GM19372 (cell line): ENCODE measurements around the gene CAMK2N1.
"Not testable (repeated sequence)": the region's sequence is repeated elsewhere in the genome, so short reads cannot be mapped to it uniquely, and the experiment has no call there.

Source experiments
- ATAC-seq: cut with Tn5 transposase; IDR thresholded peaks from one replicate; pipeline ENCODE4 v1.9.1; 2021; ENCODE audit warnings: mild to moderate bottlenecking, low read depth, moderate library complexity; ENCODE audit not compliant: unreplicated experiment

The CAMK2N1 gene

DNA sequence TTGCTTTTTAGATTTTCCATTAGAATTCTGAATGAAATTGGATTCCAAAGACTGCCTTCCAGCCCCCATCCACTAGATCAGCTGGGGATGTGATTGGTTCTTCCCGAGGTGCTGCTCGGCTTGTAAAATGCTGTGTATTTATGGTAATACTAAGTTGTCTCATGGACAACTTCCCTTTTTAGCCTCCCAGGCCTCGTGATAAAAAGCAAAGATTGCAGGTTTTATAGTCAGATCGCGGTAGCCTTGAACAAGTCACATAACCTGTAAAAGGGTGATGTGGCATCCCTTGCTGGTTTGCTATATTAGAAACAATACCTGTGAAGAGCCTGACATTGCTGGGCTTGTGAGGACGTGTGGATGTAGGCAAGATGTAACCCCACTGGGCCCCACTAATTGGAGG, 11.5 kb upstream of the CAMK2N1 start:
- ATAC-seq: no peak

DNA sequence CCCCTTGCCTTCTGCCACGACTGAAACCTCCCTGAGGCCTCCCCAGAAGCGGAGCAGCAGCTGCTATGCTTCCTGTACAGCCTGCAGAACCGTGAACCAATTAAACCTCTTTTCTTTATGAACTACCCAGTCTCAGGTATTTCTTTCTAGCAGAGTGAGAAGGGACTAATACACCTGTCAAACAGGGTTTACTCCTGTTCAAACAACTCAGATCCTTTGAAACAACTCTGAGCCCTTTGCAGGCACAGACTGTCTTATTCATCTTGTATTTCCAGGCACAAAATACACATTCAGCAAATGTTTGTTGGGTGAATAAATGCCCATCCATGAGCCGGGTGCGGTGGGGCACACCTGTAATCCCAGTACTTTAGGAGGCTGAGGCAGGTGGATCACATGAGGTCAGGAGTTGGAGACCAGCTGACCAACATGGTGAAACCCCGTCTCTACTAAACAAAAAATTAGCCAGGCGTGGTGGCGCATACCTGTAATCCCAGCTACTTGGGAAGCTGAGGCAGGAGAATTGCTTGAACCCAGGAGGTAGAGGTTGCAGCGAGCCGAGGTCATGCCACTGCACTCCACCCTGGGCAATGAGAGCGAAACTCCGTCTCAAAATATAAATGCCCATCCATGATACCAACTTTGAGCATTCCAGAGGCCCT, 10.8 kb upstream of the CAMK2N1 start:
- not testable (repeated sequence) for ATAC-seq

DNA sequence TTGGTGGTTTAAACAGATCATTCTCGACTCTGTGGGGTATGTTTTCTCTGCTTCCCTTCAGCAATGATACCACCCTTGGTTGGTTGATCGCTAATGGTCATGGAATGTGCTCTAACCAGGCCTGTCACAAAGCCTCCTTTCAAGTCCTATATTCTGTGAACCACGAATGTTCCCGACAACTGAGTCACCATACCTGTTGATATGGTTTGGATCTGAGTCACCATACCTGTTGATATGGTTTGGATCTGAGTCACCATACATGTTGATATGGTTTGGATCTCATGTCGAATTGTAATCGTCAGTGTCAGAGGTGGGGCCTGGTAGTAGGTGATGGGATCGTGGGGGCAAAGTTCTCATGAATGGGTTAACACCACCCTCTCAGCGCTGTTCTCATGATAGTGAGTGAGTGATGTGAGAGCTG, 10.2 kb upstream of the CAMK2N1 start:
- no peak for ATAC-seq

DNA sequence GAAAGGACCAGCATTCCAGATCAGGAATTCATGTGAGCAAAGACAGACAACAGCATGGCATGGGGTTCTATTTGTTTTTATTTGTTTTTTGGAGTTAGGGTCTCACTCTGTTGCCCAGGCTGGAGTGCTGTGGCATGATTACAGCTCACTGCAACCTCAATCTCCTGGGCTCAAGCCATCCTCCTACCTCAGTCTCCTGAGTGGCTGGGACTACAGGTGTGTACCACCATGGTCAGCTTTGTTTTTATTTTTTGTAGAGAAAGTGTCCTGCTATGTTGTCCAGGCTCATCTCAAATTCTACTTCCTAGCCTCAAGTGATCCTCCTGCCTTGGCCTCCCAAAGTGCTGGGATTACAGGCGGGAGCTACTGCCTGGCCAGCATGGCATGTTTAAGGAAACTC, 9.7 kb upstream of the CAMK2N1 start:
- ATAC-seq: no peak

DNA sequence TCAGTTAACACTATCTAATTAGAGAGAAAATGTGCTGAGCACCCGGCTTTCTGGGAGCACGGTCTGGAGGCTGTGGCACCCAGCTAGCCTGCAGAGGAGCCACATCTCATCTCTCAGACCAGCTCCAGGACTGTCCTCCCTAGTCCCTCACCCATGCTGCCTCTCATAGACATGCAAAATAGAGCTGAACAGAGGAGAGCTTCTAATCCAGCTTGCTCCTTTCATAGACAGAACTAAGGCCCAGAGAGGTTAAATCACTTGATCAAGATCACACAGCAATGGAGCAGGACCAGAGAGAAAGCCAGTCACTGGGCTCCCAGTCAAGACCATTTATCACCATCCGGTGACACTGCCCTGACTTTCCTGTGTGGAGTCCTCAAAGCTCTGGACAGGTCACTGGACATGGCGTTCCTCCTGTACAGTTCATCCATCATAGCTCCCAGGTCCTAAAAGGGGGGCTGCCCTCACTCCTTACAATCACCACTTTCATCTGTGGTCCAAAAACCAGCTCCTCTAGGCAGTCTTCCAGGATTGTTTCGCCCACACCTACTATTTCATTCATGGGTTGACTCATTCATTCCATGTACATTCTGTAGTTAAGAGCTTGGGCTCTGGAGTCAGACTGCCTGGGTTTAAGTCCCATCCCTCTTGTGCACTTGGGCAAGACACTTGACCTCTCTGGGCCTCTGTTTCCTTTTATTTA, 8.8 kb upstream of the CAMK2N1 start:
- no peak for ATAC-seq

DNA sequence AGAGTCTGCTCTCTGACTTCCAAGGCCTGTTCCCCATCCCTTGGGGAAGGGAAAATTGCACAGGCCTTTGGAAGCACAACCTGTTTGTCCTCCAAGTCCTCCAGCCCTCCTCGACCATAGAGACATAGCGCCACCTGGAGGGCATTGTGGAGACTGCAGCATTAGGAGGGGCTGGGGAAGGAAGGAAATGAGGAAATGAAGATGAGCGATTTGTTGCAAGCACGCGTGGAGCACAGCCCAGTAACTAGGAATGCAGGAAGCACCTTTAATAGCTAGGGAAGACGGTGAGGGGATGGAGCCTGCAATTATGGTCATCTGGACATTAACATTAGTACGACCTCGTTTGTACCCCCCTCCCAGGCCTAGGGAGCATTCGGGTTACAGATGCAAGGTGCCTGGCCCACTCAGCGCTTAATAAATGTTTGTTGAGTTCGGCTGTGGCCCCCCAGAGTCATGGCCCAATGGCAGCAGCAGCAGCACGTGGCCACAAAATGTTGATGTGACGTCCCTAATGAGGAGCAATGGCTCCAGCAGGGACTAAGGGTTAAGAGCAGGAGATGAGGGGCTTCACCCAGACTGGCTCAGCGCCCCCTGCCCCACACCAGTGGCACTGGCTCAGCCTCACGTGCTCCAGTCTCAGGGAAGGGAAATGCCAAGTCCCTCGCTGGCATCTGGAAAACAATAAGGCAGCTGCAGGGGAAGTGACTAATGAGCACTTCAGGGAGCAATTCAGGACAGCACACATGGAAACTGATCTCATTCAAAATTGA, 8.0 kb upstream of the CAMK2N1 start:
- no peak for ATAC-seq

DNA sequence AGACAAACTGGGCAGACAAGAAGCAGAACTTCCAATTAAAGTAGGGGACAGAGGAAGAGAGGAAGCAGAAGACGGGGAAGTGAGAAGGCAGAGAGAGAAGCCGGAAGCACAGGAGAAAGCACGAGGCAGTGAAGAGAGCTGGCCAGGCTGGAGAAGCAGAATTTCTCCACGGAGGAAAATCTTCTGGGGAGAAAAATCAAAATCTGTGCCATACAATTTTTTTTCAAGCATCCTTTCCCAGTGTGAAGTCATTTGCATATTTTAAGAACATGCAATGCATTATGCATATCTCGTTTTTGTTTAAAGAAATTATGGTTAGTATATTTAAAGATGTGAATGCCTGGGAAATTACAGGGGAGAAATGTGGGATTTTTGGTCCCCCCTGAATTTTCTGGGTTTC, 7.3 kb upstream of the CAMK2N1 start:
- no peak for ATAC-seq

DNA sequence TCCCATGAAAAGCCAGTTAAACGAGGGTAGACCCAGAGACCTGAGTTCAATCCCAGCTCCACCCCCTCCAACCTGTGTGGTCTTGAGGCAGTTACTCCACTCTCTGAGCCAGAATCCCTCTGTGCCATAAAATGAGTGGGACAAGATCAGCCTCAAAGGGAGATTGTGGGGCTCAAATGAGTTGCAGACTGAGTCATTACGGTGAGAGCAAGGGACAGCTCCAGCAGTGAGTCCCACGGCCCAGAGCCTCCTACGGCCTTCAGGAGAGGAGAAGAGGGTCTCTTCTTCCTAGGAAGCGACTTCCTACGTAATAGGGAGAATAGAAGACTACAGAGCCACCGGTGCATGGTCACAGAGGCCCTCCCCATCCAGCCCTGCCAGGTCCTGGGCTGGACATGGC, 6.7 kb upstream of the CAMK2N1 start:
- no peak for ATAC-seq

DNA sequence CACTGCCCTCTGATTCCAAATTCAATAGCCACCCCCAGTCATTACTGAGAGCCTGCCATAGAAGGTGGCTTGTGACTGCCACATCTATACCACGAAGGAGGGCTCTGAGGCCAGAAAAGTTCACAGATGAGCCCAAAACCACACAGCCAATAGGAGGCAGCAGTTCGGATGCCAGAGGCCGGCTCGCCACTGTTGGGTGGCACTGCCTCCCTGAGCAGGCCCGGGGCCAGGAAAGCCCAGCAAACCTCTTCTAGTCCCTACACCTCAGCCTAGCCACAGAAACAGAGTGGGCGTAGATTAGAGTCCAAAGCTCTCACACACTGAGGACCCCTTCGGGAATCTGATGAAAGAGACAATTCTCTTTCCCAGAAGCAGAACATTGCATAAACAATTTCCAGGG, 5.9 kb upstream of the CAMK2N1 start:
- no peak for ATAC-seq

DNA sequence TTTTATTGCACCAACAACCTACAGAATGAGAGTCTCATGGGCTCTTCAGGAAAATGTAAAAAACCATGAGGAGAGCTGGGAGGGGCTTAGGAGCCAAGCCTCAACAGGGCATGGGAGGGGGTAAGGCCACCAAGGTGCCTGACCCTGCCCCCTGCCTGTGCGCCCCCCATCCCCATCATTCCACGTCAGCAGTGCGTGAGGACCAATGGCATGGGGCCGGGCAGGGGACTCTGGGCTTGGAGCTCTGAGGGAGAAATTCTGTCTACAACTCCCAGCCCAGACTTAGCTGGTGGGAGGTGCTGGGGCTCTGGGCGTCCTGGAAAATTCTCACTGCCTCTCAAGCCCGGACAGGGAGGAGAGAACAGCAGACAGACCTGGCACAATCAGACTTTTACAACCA, 5.2 kb upstream of the CAMK2N1 start:
- ATAC-seq: no peak

DNA sequence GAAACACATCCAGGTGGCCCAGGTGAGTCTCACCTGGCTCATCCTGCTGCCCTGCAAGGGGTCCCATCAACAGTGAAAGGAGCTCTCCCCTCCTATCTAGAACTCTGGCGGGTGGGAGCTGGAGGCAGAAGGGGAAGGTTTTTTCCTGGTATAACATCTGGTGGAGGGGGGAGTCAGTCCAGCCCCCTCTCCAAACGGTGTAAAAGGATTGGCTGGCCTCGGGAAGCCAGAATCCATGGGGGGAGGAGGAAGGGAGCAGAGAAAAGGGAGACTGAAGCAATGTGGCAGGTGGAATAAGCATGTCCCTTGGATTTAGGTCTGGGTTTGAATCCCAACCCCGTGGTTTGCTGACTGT, 1.2 kb upstream of the CAMK2N1 start:
- ATAC-seq: no peak

DNA sequence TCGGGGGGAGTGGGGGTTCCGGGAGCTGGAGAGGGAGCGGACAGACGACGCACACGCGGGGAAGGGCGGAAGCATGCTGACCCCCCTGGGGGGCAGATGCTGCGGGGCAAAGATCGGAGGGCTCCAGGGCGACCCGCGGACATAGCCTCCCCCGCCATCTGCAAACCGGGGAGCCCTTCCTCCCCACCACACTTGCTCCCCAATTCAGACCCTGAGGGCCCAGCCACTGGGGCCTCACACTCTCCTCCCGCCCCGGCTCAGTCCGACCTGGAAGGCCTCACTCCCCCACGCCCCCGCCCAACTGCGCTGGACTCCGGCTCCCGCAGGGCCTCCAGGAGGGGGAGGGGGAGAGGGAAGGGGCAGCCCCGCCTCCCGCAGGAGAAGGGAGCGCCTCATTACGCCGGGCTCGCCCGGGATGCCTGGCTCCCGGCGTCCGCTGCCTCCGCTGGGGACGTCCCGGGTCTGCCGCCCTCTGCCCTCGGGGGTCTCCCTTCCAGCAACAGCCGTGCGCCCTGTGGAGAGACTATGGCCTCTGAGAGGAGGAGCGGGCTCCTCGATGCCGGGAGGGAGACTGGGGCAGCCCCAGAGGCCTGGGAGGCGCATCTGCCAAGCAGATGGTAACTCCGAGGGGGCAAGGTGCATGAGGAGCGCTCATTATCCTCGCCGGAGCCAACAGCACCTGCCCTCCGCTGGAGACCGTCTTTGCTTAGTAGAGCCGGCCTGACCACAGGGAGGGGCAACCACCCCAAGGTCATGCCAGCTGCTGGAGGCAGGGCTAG, 636 bp upstream of the CAMK2N1 start:
- ATAC-seq: no peak

DNA sequence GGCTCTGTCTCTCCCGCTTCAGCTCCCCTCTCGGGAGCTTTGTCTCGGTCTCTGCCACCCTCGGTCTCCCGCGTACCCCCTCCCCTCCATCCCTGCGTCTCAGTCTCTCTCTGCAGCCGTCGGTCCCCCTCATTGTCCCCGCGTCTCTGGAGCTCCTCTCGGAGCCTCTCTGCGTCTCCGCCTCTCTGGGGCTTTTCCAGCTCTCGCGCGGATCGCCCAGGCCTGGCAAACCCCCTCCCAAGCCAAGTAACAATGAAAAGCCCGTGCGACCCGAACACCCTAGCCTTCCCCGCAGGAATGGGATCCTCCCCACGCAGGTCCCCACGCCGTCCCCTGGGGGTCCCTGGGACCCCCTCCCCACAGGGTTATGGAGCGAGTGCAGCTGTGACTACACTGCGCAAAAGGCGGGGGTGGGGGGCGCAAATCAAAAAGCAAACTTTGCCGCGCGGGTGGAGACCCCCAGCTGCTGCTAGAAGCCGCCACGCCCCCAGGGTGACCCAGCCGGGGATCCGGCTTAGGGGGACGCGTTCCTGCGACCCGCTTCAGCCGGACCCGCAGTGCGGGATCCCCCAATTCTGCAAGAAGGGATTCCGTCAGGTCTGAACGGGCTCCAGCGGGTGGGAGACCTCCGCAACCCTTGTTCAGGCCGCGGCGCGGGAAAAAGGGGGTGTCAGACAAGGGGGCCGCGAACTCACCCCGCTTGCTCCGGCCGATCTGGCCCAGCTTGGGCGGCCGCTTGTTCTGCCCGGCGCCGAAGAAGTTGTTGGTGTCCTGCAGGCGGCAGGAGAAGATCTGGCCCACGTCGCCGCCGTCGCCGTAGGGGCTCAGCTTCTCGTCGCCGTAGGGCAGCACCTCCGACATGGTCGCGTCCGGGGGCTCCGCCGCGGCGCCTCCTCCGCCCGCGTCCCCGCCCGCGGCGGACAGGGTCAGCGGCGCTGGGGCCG, 1.2 kb downstream of the CAMK2N1 start:
- ATAC-seq: no peak

DNA sequence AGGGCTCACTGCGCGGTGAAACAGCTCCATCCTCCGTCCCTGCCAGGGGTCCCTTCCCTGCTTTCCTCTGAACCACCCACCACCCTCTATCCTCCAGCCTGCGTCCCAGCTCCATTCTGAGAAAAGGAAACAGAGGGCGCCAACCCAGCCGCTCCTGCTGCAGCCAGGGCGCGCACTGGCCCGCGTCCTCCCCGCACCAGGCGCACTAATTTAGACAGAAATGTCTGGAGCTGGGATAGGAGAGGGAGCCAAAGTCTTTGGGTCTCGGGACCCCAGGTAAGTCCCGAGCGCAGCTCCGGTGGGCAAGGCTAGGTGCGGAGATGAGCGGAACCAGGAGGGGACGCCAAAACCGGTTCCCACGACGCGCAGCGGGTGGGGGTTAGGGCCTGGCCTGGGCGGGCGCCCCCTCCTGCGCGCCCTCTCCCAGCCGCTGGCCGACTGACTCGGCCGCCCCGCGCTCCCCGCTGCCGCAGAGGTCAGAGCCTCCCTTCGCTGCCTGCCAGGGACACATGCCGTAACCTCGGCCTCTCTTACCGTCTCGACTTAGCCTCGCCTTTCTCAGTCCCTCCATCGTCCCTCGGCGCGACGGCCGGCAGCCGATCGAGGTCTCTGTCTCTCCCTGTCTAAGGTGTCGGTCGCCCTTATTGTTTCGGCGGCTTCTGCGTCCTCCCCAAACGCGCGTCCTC, 2.0 kb downstream of the CAMK2N1 start:
- no peak for ATAC-seq

DNA sequence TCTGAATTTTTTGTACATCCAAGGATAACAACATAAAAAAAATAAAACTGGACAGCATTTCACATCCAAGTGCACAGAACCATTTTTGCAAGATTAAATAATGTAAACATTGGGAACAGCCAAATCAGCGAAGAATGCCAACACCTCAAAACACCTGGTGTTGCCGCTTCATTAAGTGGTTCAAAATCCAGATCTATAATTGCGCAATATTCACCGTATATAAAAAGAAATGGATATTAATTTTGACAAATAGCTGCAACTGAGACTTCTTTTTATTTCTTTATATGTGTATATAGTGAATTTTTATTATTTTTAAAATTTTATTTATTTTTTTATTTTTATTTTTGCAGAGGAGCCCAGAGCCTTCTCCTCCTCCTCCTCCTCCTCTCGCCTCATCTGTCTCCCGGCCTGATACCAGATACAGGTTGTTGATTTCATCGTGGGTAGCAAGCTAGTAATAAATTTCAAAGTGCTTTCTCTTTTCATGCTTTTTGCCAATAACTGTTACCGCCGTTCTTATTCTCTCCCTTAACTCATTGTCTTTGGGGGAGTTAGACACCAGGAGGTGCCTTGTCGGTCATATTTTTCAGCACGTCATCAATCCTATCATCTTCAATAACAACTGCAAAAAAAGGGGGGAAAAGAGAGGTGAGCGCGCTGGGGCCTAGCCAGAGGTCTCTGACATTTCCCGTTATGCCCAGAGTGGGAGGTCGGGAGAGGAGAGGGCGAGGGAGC, 2.7 kb downstream of the CAMK2N1 start:
- ATAC-seq: no peak

DNA sequence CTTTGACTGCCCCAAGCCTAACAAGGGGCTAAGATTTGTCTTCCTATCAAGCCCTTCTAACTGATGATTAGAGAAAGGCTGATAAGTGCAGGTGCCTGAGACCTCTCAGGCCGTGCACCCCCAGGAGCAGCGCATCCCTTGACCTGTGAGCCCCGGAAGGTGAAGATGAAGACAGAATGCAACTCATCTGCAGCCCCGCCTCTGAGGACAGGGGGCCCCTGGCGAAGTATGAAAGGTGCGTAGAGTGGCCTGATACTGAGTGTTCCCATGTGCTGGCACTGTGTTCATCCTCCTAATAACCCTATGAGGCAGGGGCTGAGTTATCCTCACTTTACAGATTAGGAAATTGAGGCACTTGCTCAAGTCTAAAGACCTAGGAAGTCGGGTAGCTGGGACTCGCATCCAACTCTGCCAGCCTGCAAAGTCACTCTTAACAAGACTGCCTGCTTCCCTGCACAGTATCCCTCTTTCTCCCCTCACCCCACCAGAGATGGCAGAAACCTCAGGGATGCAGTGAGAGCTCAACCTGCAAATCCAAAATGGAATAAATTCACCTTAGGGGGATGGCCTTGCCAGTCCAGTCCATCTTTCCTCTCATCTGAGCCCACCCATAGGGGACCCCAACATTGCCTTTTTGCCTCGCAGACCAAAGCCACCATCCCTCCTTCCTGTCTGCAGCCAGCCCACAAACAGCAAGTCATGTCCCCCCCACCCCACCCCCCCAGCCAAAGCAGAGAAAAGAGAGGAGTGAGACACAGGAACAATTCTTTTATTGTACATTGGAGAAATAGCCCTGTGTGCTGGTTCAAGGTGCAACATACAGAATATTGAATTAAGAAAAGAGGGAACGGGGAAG, 4.1 kb downstream of the CAMK2N1 start:
- ATAC-seq: no peak

DNA sequence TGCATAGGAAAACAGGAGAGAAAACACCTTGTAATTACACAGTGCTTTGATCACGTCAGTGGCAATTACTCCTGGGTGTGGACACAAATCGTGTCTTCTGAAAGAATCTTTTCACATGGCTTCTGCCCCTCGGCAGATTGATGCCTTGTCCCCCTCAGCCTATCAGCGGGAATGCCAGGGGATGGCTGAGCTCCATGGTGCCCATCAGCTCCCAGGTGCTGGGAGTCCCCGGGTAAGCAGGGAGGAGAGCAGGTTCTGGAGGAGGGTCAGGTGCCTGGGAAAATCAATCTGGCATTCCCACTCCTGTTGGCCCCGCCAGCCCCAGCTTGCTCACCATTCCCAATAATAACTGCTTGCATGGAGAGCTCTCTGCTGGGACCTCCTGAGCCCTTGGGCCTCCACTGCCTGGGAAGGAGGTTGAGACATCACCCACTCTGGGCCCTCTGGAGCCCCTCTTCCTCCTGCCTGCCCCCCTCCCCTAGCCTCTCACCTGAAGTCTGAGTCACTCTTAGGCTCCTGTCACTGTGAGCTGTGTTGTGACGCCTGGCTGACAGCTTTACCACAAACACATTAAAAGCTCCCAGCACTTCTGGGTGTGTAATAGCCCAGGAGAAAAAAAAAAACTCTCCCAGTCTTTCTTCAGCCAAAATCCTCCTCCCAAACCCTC, 4.9 kb downstream of the CAMK2N1 start:
- no peak for ATAC-seq
